IMR-90 (cell line): ENCODE results near the gene BTBD2. TPM values are rescaled to one million over a fixed set of nuclear protein-coding genes. Genes with fewer than 3 reads are reported as not detected.

Experiments used
- ATAC-seq: fragments of 200-7000 bp; cut with Tn5 transposase; 2 replicates; pipeline ENCODE4 v1.9.1; 2020; ENCODE audit warnings: low read depth, mild to moderate bottlenecking, moderate library complexity
- BruUV-seq: library from RNA; stranded (reverse); fragments of 400-500 nt; replicated peaks from 2 replicates; lab custom pipeline; 2021; lab: Mats Ljungman, UMichigan
- CTCF ChIA-PET: fragments of 300-600 bp; formaldehyde crosslinking; extraction: SDS; loops from one replicate; lab custom pipeline; 2021; ENCODE audit warnings: antibody characterized with exemption; lab: Yijun Ruan, JAX
- POLR2A ChIA-PET: fragments of 300-600 bp; sonication (Branson Sonifier 250); formaldehyde crosslinking; loops from one replicate; lab custom pipeline; 2022; ENCODE audit warnings: antibody characterized with exemption; ENCODE audit not compliant: unreplicated experiment; lab: Charles Lee
- DNase-seq: peaks from one replicate; pipeline ENCODE4 v3.0.0; 2013
- H2AFZ ChIP-seq: replicated peaks from 2 replicates; pipeline ENCODE3; 2013; ENCODE audit warnings: low read length, mild to moderate bottlenecking; ENCODE audit not compliant: poor library complexity
- H2AK5ac ChIP-seq: 2 replicates; pipeline ENCODE4 v1.6.1; 2013; ENCODE audit warnings: low read depth, low read length, inconsistent platforms
- H2AK9ac ChIP-seq: replicated peaks from 2 replicates; pipeline ENCODE3; 2013; ENCODE audit warnings: mild to moderate bottlenecking, low read depth, low read length, moderate library complexity; ENCODE audit not compliant: poor library complexity
- H2BK120ac ChIP-seq: 2 replicates; pipeline ENCODE4 v1.6.1; 2013; ENCODE audit warnings: low read depth, low read length, inconsistent platforms
- H2BK15ac ChIP-seq: 3 replicates; pipeline ENCODE4 v1.6.1; 2013; ENCODE audit warnings: low read depth, low read length, inconsistent platforms
- H2BK20ac ChIP-seq: 2 replicates; pipeline ENCODE4 v1.6.1; 2013; ENCODE audit warnings: low read depth, mild to moderate bottlenecking, inconsistent platforms, low read length, moderate library complexity
- H2BK5ac ChIP-seq: 2 replicates; pipeline ENCODE4 v1.6.1; 2013; ENCODE audit warnings: mild to moderate bottlenecking, low read depth, low read length, inconsistent platforms; ENCODE audit not compliant: poor library complexity, severe bottlenecking
- H3K14ac ChIP-seq: replicated peaks from 2 replicates; pipeline ENCODE4 v1.6.1; 2013; ENCODE audit warnings: low read depth, low read length, inconsistent platforms
- H3K18ac ChIP-seq: 2 replicates; pipeline ENCODE4 v1.6.1; 2013; ENCODE audit warnings: low read depth, low read length, control low read depth
- H3K23ac ChIP-seq: 2 replicates; pipeline ENCODE4 v1.6.1; 2013; ENCODE audit warnings: low read depth, low read length, inconsistent platforms
- H3K27ac ChIP-seq: 2 replicates; pipeline ENCODE4 v1.5.1; 2013; ENCODE audit warnings: mild to moderate bottlenecking, control low read depth, low read length; ENCODE audit not compliant: insufficient read depth
- H3K27me3 ChIP-seq: 2 replicates; pipeline ENCODE4 v1.6.1; 2013; ENCODE audit warnings: low read length; ENCODE audit not compliant: control insufficient read depth, insufficient read depth
- H3K36me3 ChIP-seq: 2 replicates; pipeline ENCODE4 v1.6.1; 2013; ENCODE audit warnings: low read length, mixed read lengths; ENCODE audit not compliant: control insufficient read depth, insufficient read depth
- H3K4ac ChIP-seq: 2 replicates; pipeline ENCODE4 v1.6.1; 2013; ENCODE audit warnings: low read depth, low read length, inconsistent platforms
- H3K4me1 ChIP-seq: 2 replicates; pipeline ENCODE4 v1.6.1; 2013; ENCODE audit warnings: low read length, mixed read lengths; ENCODE audit not compliant: control insufficient read depth, insufficient read depth
- H3K4me2 ChIP-seq: 2 replicates; pipeline ENCODE4 v1.6.1; 2013; ENCODE audit warnings: low read depth, mild to moderate bottlenecking, control low read depth, low read length, moderate library complexity
- H3K4me3 ChIP-seq: 2 replicates; pipeline ENCODE4 v1.5.1; 2013; ENCODE audit warnings: low read depth, mild to moderate bottlenecking, control low read depth, low read length, moderate library complexity; ENCODE audit not compliant: insufficient read depth
- H3K56ac ChIP-seq: 2 replicates; pipeline ENCODE4 v1.6.1; 2013; ENCODE audit warnings: low read length, inconsistent platforms; ENCODE audit not compliant: insufficient read depth; ENCODE audit errors: extremely low read depth
- H3K79me1 ChIP-seq, 2 experiments: 2 replicates each; pipeline ENCODE4 v1.6.1; 2013; ENCODE audit warnings: low read length in 2 of 2, inconsistent platforms in 1 of 2, low read depth in 1 of 2
- H3K9ac ChIP-seq: 2 replicates; pipeline ENCODE4 v1.6.1; 2013; ENCODE audit warnings: low read depth, low read length, control low read depth
- H3K9me1 ChIP-seq: 2 replicates; pipeline ENCODE4 v1.6.1; 2013; ENCODE audit warnings: low read length, inconsistent platforms; ENCODE audit not compliant: insufficient read depth
- H3K9me3 ChIP-seq: 2 replicates; pipeline ENCODE4 v1.6.1; 2013; ENCODE audit warnings: low read length; ENCODE audit not compliant: control insufficient read depth, insufficient read depth
- H4K20me1 ChIP-seq: 2 replicates; pipeline ENCODE4 v1.6.1; 2013; ENCODE audit warnings: low read length, inconsistent platforms; ENCODE audit not compliant: insufficient read depth
- H4K5ac ChIP-seq: 2 replicates; pipeline ENCODE4 v1.6.1; 2013; ENCODE audit warnings: mild to moderate bottlenecking, low read depth, low read length, control low read depth
- H4K8ac ChIP-seq, 2 experiments: 2 replicates each; pipeline ENCODE4 v1.6.1; 2013; ENCODE audit warnings: low read depth in 2 of 2, low read length in 2 of 2, control low read depth in 1 of 2, inconsistent platforms in 1 of 2
- H4K91ac ChIP-seq: 2 replicates; pipeline ENCODE4 v1.6.1; 2013; ENCODE audit warnings: low read depth, low read length, inconsistent platforms; ENCODE audit not compliant: insufficient read depth
- BHLHE40 ChIP-seq: fragments of 150-350 bp; IDR thresholded peaks from 2 replicates; pipeline ENCODE4 v1.6.1; 2016; ENCODE audit warnings: mild to moderate bottlenecking, low read depth, low read length
- CEBPB ChIP-seq: IDR thresholded peaks from 2 replicates; pipeline ENCODE4 v1.6.1; 2012; ENCODE audit warnings: low read depth, low read length, improper control_type of control experiment
- FOS ChIP-seq: fragments of 150-350 bp; IDR thresholded peaks from 2 replicates; pipeline ENCODE4 v1.6.1; 2016; ENCODE audit warnings: low read depth, low read length
- MAFK ChIP-seq: IDR thresholded peaks from 2 replicates; pipeline ENCODE4 v1.6.1; 2012; ENCODE audit warnings: low read depth, low read length, improper control_type of control experiment
- NFE2L2 ChIP-seq: fragments of 150-350 bp; IDR thresholded peaks from 2 replicates; pipeline ENCODE4 v1.6.1; 2016; ENCODE audit warnings: low read depth, mild to moderate bottlenecking, low read length
- RAD21 ChIP-seq: IDR thresholded peaks from 2 replicates; pipeline ENCODE4 v1.6.1; 2012; ENCODE audit warnings: low read length, improper control_type of control experiment
- RCOR1 ChIP-seq: IDR thresholded peaks from 2 replicates; pipeline ENCODE4 v1.6.1; 2012; ENCODE audit warnings: mild to moderate bottlenecking, low read length, improper control_type of control experiment; ENCODE audit not compliant: insufficient replicate concordance
- RFX5 ChIP-seq: IDR thresholded peaks from 2 replicates; pipeline ENCODE4 v1.8.0; 2012; ENCODE audit warnings: low read depth, mild to moderate bottlenecking, low read length, moderate library complexity
- SMC3 ChIP-seq: fragments of 150-350 bp; IDR thresholded peaks from 2 replicates; pipeline ENCODE4 v1.6.1; 2016; ENCODE audit warnings: low read depth, mild to moderate bottlenecking, antibody characterized with exemption, low read length, moderate library complexity
- WGBS, 2 experiments: methylation state at CpG; one replicate each; pipeline versions ENCODE4 v1.1.5 to v1.1.7; 2013; ENCODE audit warnings: missing lambda C conversion rate in 2 of 2; ENCODE audit not compliant: insufficient read length in 1 of 2; ENCODE audit errors: extremely low coverage in 2 of 2; 5-methylcytosine and 5-hydroxymethylcytosine counted together
- dilution Hi-C: fragments of 300-500 bp; cut with HindIII; formaldehyde crosslinking; loops from one replicate; pipeline ENCODE4 v1.14.3; 2018; ENCODE audit warnings: low sequenced_read_pairs; ENCODE audit not compliant: unreplicated experiment
- in situ Hi-C: fragments of 300-500 bp; cut with MboI; formaldehyde crosslinking; loops from 3 replicates; pipeline ENCODE4 v1.14.3; 2019; ENCODE audit warnings: low sequenced_read_pairs, inconsistent platforms, mixed read lengths
- intact Hi-C: fragments of 100-400 bp; cut with micrococcal nuclease; formaldehyde crosslinking; loops from 2 replicates; pipeline ENCODE4 v1.10.0; 2022
- polyA plus RNA-seq, 3 experiments: library from polyadenylated mRNA; depleted of rRNA; stranded (reverse); fragments of >200 nt; gene quantifications; 2 replicates each; pipeline ENCODE4 v1.2.3, GENCODE V29; 2012; ENCODE audit warnings: low replicate concordance in 1 of 3
- total RNA-seq: library from RNA; depleted of rRNA; stranded (reverse); fragments of >200 nt; gene quantifications from 2 replicates; pipeline ENCODE4 v1.2.3, GENCODE V29; 2012
- TF ChIP-seq, protein P1 (sequence below): conservative IDR thresholded peaks from 2 replicates; pipeline ENCODE4 v1.5.1; 2012; ENCODE audit warnings: mild to moderate bottlenecking, low read depth, low read length, improper control_type of control experiment
- TF ChIP-seq, protein P2 (sequence below): fragments of 150-350 bp; IDR thresholded peaks from 2 replicates; pipeline ENCODE4 v1.6.1; 2017; ENCODE audit warnings: mild to moderate bottlenecking, antibody characterized with exemption, low read length, low read depth
- TF ChIP-seq, protein P3 (sequence below): fragments of 150-350 bp; IDR thresholded peaks from 2 replicates; pipeline ENCODE4 v1.6.1; 2016; ENCODE audit warnings: low read depth, mild to moderate bottlenecking, low read length, moderate library complexity, borderline replicate concordance

Gene BTBD2
- total and polyA plus RNA-seq, 2 of the 4 experiments (the other 2 are of a cell fraction) = 24.4 to 65.7 TPM

DNA sequence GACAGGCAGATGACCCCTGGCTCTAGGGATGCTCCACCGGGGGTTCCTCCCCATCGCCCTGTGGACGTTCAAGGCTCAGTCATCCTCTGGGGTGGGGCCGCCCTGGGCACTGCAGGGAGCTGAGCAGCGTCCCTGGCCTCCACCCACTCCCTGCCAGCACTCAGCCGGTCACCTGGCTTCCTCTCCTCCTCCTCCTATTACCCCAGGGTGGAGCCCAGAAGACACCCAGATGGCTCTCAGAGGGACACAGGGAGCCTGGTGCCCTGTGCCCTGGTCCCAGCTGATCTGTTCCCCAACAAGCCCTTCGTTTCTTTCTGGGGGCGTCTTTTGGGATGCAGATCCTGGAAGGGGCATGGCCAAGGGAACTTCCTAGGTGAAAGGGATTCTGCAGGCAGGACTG, 39.2 kb upstream of the BTBD2 start:
- Histone ChIP-seq H4K8ac (no peak overlapping the region), H2AFZ (no peak overlapping the region), H3K36me3 (no peaks in the 10 kb centered on the region), H3K4me2 (no peak overlapping the region), H3K4me1 (peaks cover 21% of the 10 kb centered on the region), H4K5ac (no peak overlapping the region), H2BK120ac (no peak overlapping the region), H3K9me1 (peaks cover 12% of the 10 kb centered on the region), H3K56ac (no peak overlapping the region), H2AK5ac (peak overlapping the region; percentile 78), H3K18ac (no peak overlapping the region), H3K27ac (no peak overlapping the region), H3K9me3 (no peaks in the 10 kb centered on the region), H4K91ac (no peak overlapping the region), H4K20me1 (peaks cover 7% of the 10 kb centered on the region), H3K23ac (no peak overlapping the region), H3K9ac (no peak overlapping the region), H3K4ac (no peak overlapping the region), H3K4me3 (no peak overlapping the region), H3K27me3 (no peaks in the 10 kb centered on the region), H2BK15ac (no peak overlapping the region), H3K14ac (no peak overlapping the region), H3K79me1 (peaks cover 2 to 34% of the 10 kb centered on the region in 2 experiments; a peak in 3 of 4 replicates), H2BK5ac (no peak overlapping the region), H2AK9ac (peak overlapping the region; percentile 42), H2BK20ac (0 out of 2 replicates have a peak overlapping the region, but pooled peaks have one; percentile 33)
- ATAC-seq (no peak), DNase-seq (no peak)
- in situ Hi-C loops = no loop called here
- dilution Hi-C loops = no loop called here
- intact Hi-C loops = no loop called here
- TF ChIP-seq, protein P1, sequence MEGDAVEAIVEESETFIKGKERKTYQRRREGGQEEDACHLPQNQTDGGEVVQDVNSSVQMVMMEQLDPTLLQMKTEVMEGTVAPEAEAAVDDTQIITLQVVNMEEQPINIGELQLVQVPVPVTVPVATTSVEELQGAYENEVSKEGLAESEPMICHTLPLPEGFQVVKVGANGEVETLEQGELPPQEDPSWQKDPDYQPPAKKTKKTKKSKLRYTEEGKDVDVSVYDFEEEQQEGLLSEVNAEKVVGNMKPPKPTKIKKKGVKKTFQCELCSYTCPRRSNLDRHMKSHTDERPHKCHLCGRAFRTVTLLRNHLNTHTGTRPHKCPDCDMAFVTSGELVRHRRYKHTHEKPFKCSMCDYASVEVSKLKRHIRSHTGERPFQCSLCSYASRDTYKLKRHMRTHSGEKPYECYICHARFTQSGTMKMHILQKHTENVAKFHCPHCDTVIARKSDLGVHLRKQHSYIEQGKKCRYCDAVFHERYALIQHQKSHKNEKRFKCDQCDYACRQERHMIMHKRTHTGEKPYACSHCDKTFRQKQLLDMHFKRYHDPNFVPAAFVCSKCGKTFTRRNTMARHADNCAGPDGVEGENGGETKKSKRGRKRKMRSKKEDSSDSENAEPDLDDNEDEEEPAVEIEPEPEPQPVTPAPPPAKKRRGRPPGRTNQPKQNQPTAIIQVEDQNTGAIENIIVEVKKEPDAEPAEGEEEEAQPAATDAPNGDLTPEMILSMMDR = no peak
- TF ChIP-seq RFX5 = no peak
- no peak for TF ChIP-seq RCOR1
- no peak for TF ChIP-seq FOS
- TF ChIP-seq NFE2L2 = no peak
- TF ChIP-seq, protein P2, sequence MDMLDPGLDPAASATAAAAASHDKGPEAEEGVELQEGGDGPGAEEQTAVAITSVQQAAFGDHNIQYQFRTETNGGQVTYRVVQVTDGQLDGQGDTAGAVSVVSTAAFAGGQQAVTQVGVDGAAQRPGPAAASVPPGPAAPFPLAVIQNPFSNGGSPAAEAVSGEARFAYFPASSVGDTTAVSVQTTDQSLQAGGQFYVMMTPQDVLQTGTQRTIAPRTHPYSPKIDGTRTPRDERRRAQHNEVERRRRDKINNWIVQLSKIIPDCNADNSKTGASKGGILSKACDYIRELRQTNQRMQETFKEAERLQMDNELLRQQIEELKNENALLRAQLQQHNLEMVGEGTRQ = no peak
- TF ChIP-seq RAD21 = no peak
- no peak for TF ChIP-seq MAFK
- TF ChIP-seq, protein P3, sequence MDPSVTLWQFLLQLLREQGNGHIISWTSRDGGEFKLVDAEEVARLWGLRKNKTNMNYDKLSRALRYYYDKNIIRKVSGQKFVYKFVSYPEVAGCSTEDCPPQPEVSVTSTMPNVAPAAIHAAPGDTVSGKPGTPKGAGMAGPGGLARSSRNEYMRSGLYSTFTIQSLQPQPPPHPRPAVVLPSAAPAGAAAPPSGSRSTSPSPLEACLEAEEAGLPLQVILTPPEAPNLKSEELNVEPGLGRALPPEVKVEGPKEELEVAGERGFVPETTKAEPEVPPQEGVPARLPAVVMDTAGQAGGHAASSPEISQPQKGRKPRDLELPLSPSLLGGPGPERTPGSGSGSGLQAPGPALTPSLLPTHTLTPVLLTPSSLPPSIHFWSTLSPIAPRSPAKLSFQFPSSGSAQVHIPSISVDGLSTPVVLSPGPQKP = no peak
- TF ChIP-seq BHLHE40 = no peak
- TF ChIP-seq CEBPB = no peak
- no peak for TF ChIP-seq SMC3
- no CpG with 5 or more reads among the region's 8 CpGs for WGBS, 2 experiments
- BruUV-seq = no TSS peak
- ChIA-PET POLR2A (no interaction called here), CTCF (no interaction called here)
